Stomach (tissue), 9 donors: ENCODE results near the gene SLC35F3. TPM values are rescaled to one million over a fixed set of nuclear protein-coding genes. Genes with fewer than 3 reads are reported as not detected.

Source experiments
- DNase-seq, 2 donors: peaks; one replicate each; pipeline versions ENCODE4 v3.0.0 to v3.0.0-alpha.2; 2013 to 2019
- H3K27ac ChIP-seq, 5 donors: fragments of 200-600 bp in 4 of 5; sonication (generic) in 4 of 5; one replicate each; pipeline ENCODE4 v1.5.1; 2013 to 2019; ENCODE audit warnings: mild to moderate bottlenecking in 1 of 5, moderate library complexity in 1 of 5
- H3K27me3 ChIP-seq, 3 donors: fragments of 200-600 bp; sonication (generic); one replicate each; pipeline ENCODE4 v1.5.1; 2017 to 2019; ENCODE audit warnings: mixed run types in 1 of 3
- H3K36me3 ChIP-seq, 4 donors: fragments of 200-600 bp; sonication (generic); 1 replicate in 3 of 4; 2 replicates in 1 of 4; pipeline ENCODE4 v1.5.1; 2016 to 2019
- H3K4me1 ChIP-seq, 4 donors: fragments of 200-600 bp; sonication (generic); one replicate each; pipeline ENCODE4 v1.5.1; 2016 to 2019
- H3K4me3 ChIP-seq, 4 donors: fragments of 200-600 bp; sonication (generic) in 3 of 4; one replicate each; pipeline ENCODE4 v1.5.1; 2016 to 2019; ENCODE audit warnings: mild to moderate bottlenecking in 1 of 4
- H3K9me3 ChIP-seq, 4 donors: fragments of 200-600 bp; sonication (generic); one replicate each; pipeline ENCODE4 v1.5.1; 2016 to 2019
- CTCF ChIP-seq, 7 experiments: fragments of 450-650 bp in 4 of 7; fragments of 200-600 bp in 3 of 7; sonication (generic) in 3 of 7; IDR thresholded peaks; one replicate each; pipeline ENCODE4 v1.5.1; 2016 to 2019; ENCODE audit warnings: antibody characterized with exemption in 7 of 7, control low read depth in 2 of 7, mild to moderate bottlenecking in 1 of 7
- EP300 ChIP-seq: sonication (generic); formaldehyde crosslinking; IDR thresholded peaks from one replicate; pipeline ENCODE4 v1.6.1; 2017; ENCODE audit warnings: antibody characterized with exemption
- POLR2A ChIP-seq, 4 donors: fragments of 450-650 bp; IDR thresholded peaks; one replicate each; pipeline ENCODE4 v1.6.1; 2016; ENCODE audit warnings: antibody characterized with exemption in 4 of 4, control low read depth in 2 of 4, mild to moderate bottlenecking in 1 of 4, moderate library complexity in 1 of 4
- POLR2AphosphoS5 ChIP-seq, 3 donors: sonication (generic); formaldehyde crosslinking; IDR thresholded peaks; one replicate each; pipeline ENCODE4 v1.6.1; 2016; ENCODE audit warnings: antibody characterized with exemption in 3 of 3
- WGBS, 5 donors: extraction: QIAGEN DNeasy Blood & Tissue Kit in 3 of 5; methylation state at CpG; one replicate each; pipeline versions ENCODE4 v1.1.5 to v1.1.7; 2013 to 2018; 5-methylcytosine and 5-hydroxymethylcytosine counted together
- intact Hi-C: fragments of 100-400 bp; cut with DNase I; formaldehyde crosslinking; loops from one replicate; pipeline ENCODE4 v1.15.1; 2023; ENCODE audit warnings: low total_unique reads
- polyA plus RNA-seq, 3 donors: library from polyadenylated mRNA; stranded (reverse); fragments of 200-250 nt; gene quantifications; one replicate each; pipeline ENCODE4 v1.2.3, GENCODE V29; 2013
- total RNA-seq, 5 donors: library from RNA; depleted of rRNA; stranded (reverse); fragments of >200 nt; gene quantifications; one replicate each; pipeline versions ENCODE4 v1.1.0 to v1.2.3, GENCODE V29; 2014 to 2016
- donor health status: healthy with polysubstance abuse.
- donor health status: Bipolar disorder and iron deficiency.
- donor health status: healthy.

SLC35F3 gene
- total and polyA plus RNA-seq, 8 donors: under 0.01 to 1.5 (median 0.59) TPM; not detected in 2

GRCh38 chr1:233865216-233865615, 39.3 kb upstream of the SLC35F3 start:
- Histone ChIP-seq H3K27me3 (no peaks in the 10 kb centered on the region), H3K27ac (no peak overlapping the region), H3K36me3 (no peaks in the 10 kb centered on the region), H3K4me3 (no peak overlapping the region), H3K9me3 (peaks cover 0 to 34% (median 9%) of the 10 kb centered on the region in 4 donors), H3K4me1 (no peaks in the 10 kb centered on the region)
- intact Hi-C loops: no loop called here
- TF ChIP-seq EP300: no peak
- TF ChIP-seq POLR2AphosphoS5 (IDR thresholded peaks at IDR 0.05): no peak
- no peak for TF ChIP-seq CTCF (IDR thresholded peaks at IDR 0.05)
- no peak for TF ChIP-seq POLR2A (IDR thresholded peaks at IDR 0.05)
- 69 to 95% (median 89%) methylated on average over 2 of the region's 2 CpGs for WGBS, 5 donors
- no peak for DNase-seq

GRCh38 chr1:233865902-233866301, 38.6 kb upstream of the SLC35F3 start:
- no peaks in the 10 kb centered on the region for H3K4me1 ChIP-seq
- no peak for DNase-seq
- no peaks in the 10 kb centered on the region for H3K36me3 ChIP-seq
- intact Hi-C loops: no loop called here
- TF ChIP-seq POLR2AphosphoS5 (IDR thresholded peaks at IDR 0.05) (no peak), EP300 (no peak), CTCF (IDR thresholded peaks at IDR 0.05) (no peak), POLR2A (IDR thresholded peaks at IDR 0.05) (no peak)
- no peaks in the 10 kb centered on the region for H3K27me3 ChIP-seq
- H3K9me3 ChIP-seq: peaks cover 0 to 34% (median 9%) of the 10 kb centered on the region in 4 donors
- no peak overlapping the region for H3K27ac ChIP-seq
- WGBS, 5 donors: 80 to 100% (median 92%) methylated on average over 1 of the region's 1 CpG
- no peak overlapping the region for H3K4me3 ChIP-seq

- no peak overlapping the region for H3K27ac ChIP-seq
- DNase-seq: no peak
- no peaks in the 10 kb centered on the region for H3K36me3 ChIP-seq
- TF ChIP-seq CTCF (IDR thresholded peaks at IDR 0.05) (no peak), POLR2A (IDR thresholded peaks at IDR 0.05) (no peak), POLR2AphosphoS5 (IDR thresholded peaks at IDR 0.05) (no peak), EP300 (no peak)
- H3K4me3 ChIP-seq: no peak overlapping the region
- H3K27me3 ChIP-seq: no peaks in the 10 kb centered on the region
- WGBS, 5 donors: 68 to 84% (median 80%) methylated on average over 2 of the region's 2 CpGs
- peaks cover 0 to 34% (median 9%) of the 10 kb centered on the region in 4 donors for H3K9me3 ChIP-seq
- intact Hi-C loops: no loop called here
- no peaks in the 10 kb centered on the region for H3K4me1 ChIP-seq
Measured at GRCh38 chr1:233867028-233867427, 37.4 kb upstream of the SLC35F3 start.

- DNase-seq: no peak
- Histone ChIP-seq H3K4me3 (no peak overlapping the region), H3K27ac (no peak overlapping the region), H3K36me3 (no peaks in the 10 kb centered on the region), H3K9me3 (peaks cover 0 to 34% (median 9%) of the 10 kb centered on the region in 4 donors), H3K4me1 (no peaks in the 10 kb centered on the region), H3K27me3 (no peaks in the 10 kb centered on the region)
- TF ChIP-seq POLR2AphosphoS5 (IDR thresholded peaks at IDR 0.05): no peak
- no peak for TF ChIP-seq CTCF (IDR thresholded peaks at IDR 0.05)
- no peak for TF ChIP-seq POLR2A (IDR thresholded peaks at IDR 0.05)
- no peak for TF ChIP-seq EP300
- intact Hi-C loops: no loop called here
- WGBS, 5 donors: 62 to 67% (median 64%) methylated on average over 2 of the region's 2 CpGs
Measured at GRCh38 chr1:233868461-233868860, 36.0 kb upstream of the SLC35F3 start.
